ENCODE data around the gene F8. TPM values are rescaled to one million over a fixed set of nuclear protein-coding genes. Genes with fewer than 3 reads are reported as not detected.

F8 gene
- total and polyA plus RNA-seq, 9 of the 15 experiments (the other 6 are each of a cell fraction or from before 2014, with no cell fraction given), result 0.41 to 3.8 (median 0.91) TPM

GRCh38 chrX:155055494-155055893 lies 33.0 kb upstream of the F8 start:
- peaks cover 0 to 9% of the 10 kb centered on the region in 2 experiments; a peak in 3 of 5 replicates for H3K4me1 ChIP-seq (replicated peaks in 1 of 2; ENCODE audit: control insufficient read depth in 2 of 2, insufficient read depth in 2 of 2, low read length in 2 of 2)
- H3K9ac ChIP-seq (ENCODE audit: insufficient read depth in 1 of 2, low read depth in 2 of 2, low read length in 2 of 2), result no peak overlapping the region
- no peak for ATAC-seq
- H3K27ac ChIP-seq (ENCODE audit: extremely low read depth, low read depth, low read length), result no peak overlapping the region
- no peak for FAIRE-seq
- ChIA-PET CTCF (ENCODE audit: low intra/inter-chr PET ratio) (interaction anchor here (3.0 kb wide), 1 partner anchor 68 kb away, joined by 21 read pairs; no protein-coding TSS in a partner anchor), POLR2A (no interaction called here)
- no peaks in the 10 kb centered on the region for H3K9me1 ChIP-seq (ENCODE audit: control insufficient read depth, insufficient read depth, low read length)
- no peaks in the 10 kb centered on the region for H4K20me1 ChIP-seq (replicated peaks; ENCODE audit: control insufficient read depth, insufficient read depth, low read length)
- H3K36me3 ChIP-seq (ENCODE audit: control insufficient read depth, insufficient read depth, low read length), result peaks cover 57% of the 10 kb centered on the region; the same call in 2 of the 3 replicates
- H3K4me3 ChIP-seq, result no peak overlapping the region
- no peaks in the 10 kb centered on the region for H3K79me2 ChIP-seq (ENCODE audit: control insufficient read depth, insufficient read depth, low read length)
- H3K27me3 ChIP-seq (ENCODE audit: control insufficient read depth in 2 of 2, insufficient read depth in 2 of 2, low read length in 2 of 2), result no peaks in the 10 kb centered on the region
- H3K4me2 ChIP-seq (ENCODE audit: insufficient read depth, low read length), result no peak overlapping the region
- no peak overlapping the region for H2AFZ ChIP-seq (ENCODE audit: low read depth, low read length)
- no peak for DNase-seq (ENCODE audit: extremely low read depth in 1 of 4, low spot score in 3 of 4)
- in situ Hi-C loops (cut with MboI), result loop anchor here (5.0 kb wide), 1 partner anchor 73 kb away; no protein-coding TSS in a partner anchor
- no TSS peak for BruUV-seq (replicated peaks)
- 94% methylated on average over 3 of the region's 3 CpGs for WGBS (ENCODE audit: insufficient coverage, low coverage, missing lambda C conversion rate)
- intact Hi-C loops (cut with micrococcal nuclease), result no loop called here
- no peaks in the 10 kb centered on the region for H3K9me3 ChIP-seq (replicated peaks; ENCODE audit: control insufficient read depth, insufficient read depth, low read depth, low read length)
- TF ChIP-seq CREBBP (IDR thresholded peaks at IDR 0.05; ENCODE audit: low read depth, low read length) (no peak), SIRT6 (IDR thresholded peaks at IDR 0.05; ENCODE audit: low read depth, low read length) (no peak), CBFB (CRISPR knock-in tag; IDR thresholded peaks at IDR 0.05) (no peak), ESRRB (CRISPR knock-in tag; IDR thresholded peaks at IDR 0.05; ENCODE audit: borderline replicate concordance) (no peak), CC2D1A (IDR thresholded peaks at IDR 0.05) (no peak), RAD51 (IDR thresholded peaks at IDR 0.05; ENCODE audit: borderline replicate concordance, low read depth) (no peak), ZNF140 (CRISPR knock-in tag; IDR thresholded peaks at IDR 0.05) (no peak), CREB5 (CRISPR knock-in tag; IDR thresholded peaks at IDR 0.05) (no peak), HNRNPUL1 (IDR thresholded peaks at IDR 0.05; ENCODE audit: low read length) (no peak), CEBPB (tag; IDR thresholded peaks at IDR 0.05) (no peak)
- TF ChIP-seq, protein P1, sequence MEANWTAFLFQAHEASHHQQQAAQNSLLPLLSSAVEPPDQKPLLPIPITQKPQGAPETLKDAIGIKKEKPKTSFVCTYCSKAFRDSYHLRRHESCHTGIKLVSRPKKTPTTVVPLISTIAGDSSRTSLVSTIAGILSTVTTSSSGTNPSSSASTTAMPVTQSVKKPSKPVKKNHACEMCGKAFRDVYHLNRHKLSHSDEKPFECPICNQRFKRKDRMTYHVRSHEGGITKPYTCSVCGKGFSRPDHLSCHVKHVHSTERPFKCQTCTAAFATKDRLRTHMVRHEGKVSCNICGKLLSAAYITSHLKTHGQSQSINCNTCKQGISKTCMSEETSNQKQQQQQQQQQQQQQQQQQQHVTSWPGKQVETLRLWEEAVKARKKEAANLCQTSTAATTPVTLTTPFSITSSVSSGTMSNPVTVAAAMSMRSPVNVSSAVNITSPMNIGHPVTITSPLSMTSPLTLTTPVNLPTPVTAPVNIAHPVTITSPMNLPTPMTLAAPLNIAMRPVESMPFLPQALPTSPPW (CRISPR knock-in tag; IDR thresholded peaks at IDR 0.05), result no peak
- TF ChIP-seq, protein P2, sequence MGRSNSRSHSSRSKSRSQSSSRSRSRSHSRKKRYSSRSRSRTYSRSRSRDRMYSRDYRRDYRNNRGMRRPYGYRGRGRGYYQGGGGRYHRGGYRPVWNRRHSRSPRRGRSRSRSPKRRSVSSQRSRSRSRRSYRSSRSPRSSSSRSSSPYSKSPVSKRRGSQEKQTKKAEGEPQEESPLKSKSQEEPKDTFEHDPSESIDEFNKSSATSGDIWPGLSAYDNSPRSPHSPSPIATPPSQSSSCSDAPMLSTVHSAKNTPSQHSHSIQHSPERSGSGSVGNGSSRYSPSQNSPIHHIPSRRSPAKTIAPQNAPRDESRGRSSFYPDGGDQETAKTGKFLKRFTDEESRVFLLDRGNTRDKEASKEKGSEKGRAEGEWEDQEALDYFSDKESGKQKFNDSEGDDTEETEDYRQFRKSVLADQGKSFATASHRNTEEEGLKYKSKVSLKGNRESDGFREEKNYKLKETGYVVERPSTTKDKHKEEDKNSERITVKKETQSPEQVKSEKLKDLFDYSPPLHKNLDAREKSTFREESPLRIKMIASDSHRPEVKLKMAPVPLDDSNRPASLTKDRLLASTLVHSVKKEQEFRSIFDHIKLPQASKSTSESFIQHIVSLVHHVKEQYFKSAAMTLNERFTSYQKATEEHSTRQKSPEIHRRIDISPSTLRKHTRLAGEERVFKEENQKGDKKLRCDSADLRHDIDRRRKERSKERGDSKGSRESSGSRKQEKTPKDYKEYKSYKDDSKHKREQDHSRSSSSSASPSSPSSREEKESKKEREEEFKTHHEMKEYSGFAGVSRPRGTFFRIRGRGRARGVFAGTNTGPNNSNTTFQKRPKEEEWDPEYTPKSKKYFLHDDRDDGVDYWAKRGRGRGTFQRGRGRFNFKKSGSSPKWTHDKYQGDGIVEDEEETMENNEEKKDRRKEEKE (IDR thresholded peaks at IDR 0.05; ENCODE audit: borderline replicate concordance in 1 of 2, control insufficient read depth in 1 of 2, low read depth in 2 of 2, low read length in 1 of 2), result no peak
- TF ChIP-seq, protein P3, sequence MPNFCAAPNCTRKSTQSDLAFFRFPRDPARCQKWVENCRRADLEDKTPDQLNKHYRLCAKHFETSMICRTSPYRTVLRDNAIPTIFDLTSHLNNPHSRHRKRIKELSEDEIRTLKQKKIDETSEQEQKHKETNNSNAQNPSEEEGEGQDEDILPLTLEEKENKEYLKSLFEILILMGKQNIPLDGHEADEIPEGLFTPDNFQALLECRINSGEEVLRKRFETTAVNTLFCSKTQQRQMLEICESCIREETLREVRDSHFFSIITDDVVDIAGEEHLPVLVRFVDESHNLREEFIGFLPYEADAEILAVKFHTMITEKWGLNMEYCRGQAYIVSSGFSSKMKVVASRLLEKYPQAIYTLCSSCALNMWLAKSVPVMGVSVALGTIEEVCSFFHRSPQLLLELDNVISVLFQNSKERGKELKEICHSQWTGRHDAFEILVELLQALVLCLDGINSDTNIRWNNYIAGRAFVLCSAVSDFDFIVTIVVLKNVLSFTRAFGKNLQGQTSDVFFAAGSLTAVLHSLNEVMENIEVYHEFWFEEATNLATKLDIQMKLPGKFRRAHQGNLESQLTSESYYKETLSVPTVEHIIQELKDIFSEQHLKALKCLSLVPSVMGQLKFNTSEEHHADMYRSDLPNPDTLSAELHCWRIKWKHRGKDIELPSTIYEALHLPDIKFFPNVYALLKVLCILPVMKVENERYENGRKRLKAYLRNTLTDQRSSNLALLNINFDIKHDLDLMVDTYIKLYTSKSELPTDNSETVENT (CRISPR knock-in tag; IDR thresholded peaks at IDR 0.05), result no peak

Measured in K562 (cell line).